OCI-LY3 (cell line): Measurements from ENCODE around the gene CLEC2B.

Source experiments
- H2AFZ ChIP-seq: fragments of 200-600, 300-600 bp; shearing (Covaris generic); 2 replicates; pipeline ENCODE4 v1.6.0; 2014; ENCODE audit warnings: antibody characterized with exemption, low read depth, low read length
- H3K27ac ChIP-seq: fragments of 200-600, 300-600 bp; sonication (generic); 2 replicates; pipeline ENCODE4 v1.5.1; 2014; ENCODE audit warnings: mild to moderate bottlenecking, low read length, moderate library complexity, mixed read lengths
- H3K27me3 ChIP-seq: fragments of 200-600, 300-600 bp; sonication (generic); 2 replicates; pipeline ENCODE4 v1.6.1; 2014; ENCODE audit warnings: low read depth, low read length, mixed read lengths
- H3K36me3 ChIP-seq: fragments of 200-600, 300-600 bp; sonication (generic); replicated peaks from 2 replicates; pipeline ENCODE3; 2014; ENCODE audit warnings: low read depth, low read length, mixed read lengths
- H3K4me1 ChIP-seq: fragments of 300-600, 200-600 bp; sonication (generic); 2 replicates; pipeline ENCODE4 v1.6.1; 2014; ENCODE audit warnings: low read length, mixed read lengths
- H3K4me2 ChIP-seq: fragments of 200-600, 300-600 bp; sonication (generic); 2 replicates; pipeline ENCODE4 v1.6.1; 2014; ENCODE audit warnings: low read length, mixed read lengths
- H3K4me3 ChIP-seq: fragments of 300-600, 200-600 bp; sonication (generic); 2 replicates; pipeline ENCODE4 v1.5.1; 2014; ENCODE audit warnings: antibody characterized with exemption, mild to moderate bottlenecking, low read length, moderate library complexity
- H3K79me2 ChIP-seq: fragments of 300-600, 200-600 bp; shearing (Covaris generic); 2 replicates; pipeline ENCODE4 v1.6.1; 2014; ENCODE audit warnings: mild to moderate bottlenecking, low read length, mixed read lengths
- H3K9ac ChIP-seq: fragments of 300-600, 200-600 bp; shearing (Covaris generic); 2 replicates; pipeline ENCODE4 v1.6.0; 2014; ENCODE audit warnings: mild to moderate bottlenecking, low read length, moderate library complexity
- H3K9me3 ChIP-seq: fragments of 200-600, 300-600 bp; shearing (Covaris generic); 2 replicates; pipeline ENCODE4 v1.6.1; 2014; ENCODE audit warnings: low read length, mixed read lengths; ENCODE audit not compliant: insufficient read depth
- H4K20me1 ChIP-seq: fragments of 200-600, 300-600 bp; sonication (generic); 2 replicates; pipeline ENCODE4 v1.6.1; 2016; ENCODE audit warnings: low read length, mixed read lengths; ENCODE audit not compliant: insufficient read depth
- CTCF ChIP-seq: fragments of 200-600, 300-600 bp; sonication (generic); IDR thresholded peaks from 2 replicates; pipeline ENCODE4 v1.5.1; 2014; ENCODE audit warnings: antibody characterized with exemption, low read length, low read depth
- EZH2phosphoT487 ChIP-seq: fragments of 200-600 bp; shearing (Covaris generic); IDR thresholded peaks from 2 replicates; pipeline ENCODE4 v1.6.1; 2018; ENCODE audit warnings: antibody characterized with exemption, mixed run types, low read depth

CLEC2B gene

DNA sequence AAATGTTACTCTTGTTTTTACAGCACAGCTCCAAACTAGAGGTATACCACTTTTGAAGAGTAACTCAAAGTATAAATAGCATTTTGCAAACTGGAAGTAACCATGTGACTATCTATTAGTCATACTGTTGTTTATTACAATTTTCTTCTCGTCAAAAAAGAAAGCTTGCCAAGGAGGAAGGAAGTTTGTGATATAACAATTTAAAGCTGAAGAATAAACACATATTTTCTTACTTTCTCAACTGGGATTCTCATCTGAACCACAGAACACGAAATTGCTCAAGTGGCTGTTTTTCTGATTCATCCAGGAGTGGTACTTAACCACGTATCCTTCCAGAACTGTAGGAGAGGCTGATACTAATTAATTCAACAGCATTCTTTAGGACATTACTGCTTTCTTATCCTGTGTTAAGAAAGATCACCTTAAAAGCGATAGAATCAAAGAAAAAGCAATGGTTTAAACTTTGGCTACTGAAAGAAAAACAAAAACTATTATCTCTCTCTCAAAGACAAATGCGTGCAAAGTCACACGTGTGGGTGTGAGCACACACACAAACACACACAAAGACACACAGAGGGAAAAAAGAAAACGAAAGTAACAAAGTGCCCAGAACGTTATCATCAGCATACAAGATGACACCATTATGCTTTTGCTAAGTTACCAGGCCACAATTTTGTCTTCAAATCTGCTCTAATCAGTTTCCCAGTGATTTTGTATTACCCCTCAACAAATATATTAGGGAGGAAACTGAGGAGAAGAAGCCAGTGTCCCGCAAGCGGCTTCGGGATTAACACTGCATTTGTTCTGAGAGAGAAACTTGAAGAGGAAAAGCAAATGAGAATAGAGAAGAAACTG is at the start of gene CLEC2B:
Gene CLEC2B, minus strand, starts transcription at position 48 of the 855 bp plus-strand sequence.
- peak within 1 kb of the TSS; percentile 77 for H3K4me3 ChIP-seq
- no peaks in the 10 kb centered on the region for H3K79me2 ChIP-seq
- H3K4me2 ChIP-seq, result peak within 1 kb of the TSS; percentile 94
- H2AFZ ChIP-seq, result peak within 1 kb of the TSS; percentile 99
- TF ChIP-seq CTCF (no peak), EZH2phosphoT487 (no peak)
- H3K9me3 ChIP-seq, result no peaks in the 10 kb centered on the region
- no peaks in the 10 kb centered on the region for H4K20me1 ChIP-seq
- H3K9ac ChIP-seq, result peak within 1 kb of the TSS; percentile 67
- peaks cover 25% of the 10 kb centered on the region for H3K4me1 ChIP-seq
- H3K27me3 ChIP-seq, result no peaks in the 10 kb centered on the region
- no peaks in the 10 kb centered on the region for H3K36me3 ChIP-seq
- H3K27ac ChIP-seq, result no peak within 1 kb of the TSS

DNA sequence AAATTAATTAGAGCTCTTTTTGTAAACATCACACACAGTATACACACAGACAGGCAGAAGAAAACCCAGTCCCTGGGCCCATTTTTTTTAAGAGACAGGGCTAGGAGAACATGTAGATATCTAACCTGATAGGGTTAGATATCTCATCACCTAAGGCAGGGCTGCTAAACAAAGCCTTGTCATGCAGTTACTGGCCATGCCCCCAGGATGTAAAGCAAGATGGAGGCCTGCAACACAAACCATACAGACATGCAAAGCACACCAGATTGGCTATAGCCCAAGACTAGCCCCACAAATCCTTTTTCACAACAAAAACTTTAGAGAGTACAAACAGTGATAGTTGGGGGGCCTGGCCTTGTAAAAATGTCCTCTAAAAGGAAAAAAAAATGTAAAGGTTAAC is 42.6 kb upstream of the CLEC2B start:
- H3K36me3 ChIP-seq, result peaks cover 2% of the 10 kb centered on the region
- no peaks in the 10 kb centered on the region for H3K79me2 ChIP-seq
- H3K4me3 ChIP-seq, result no peak overlapping the region
- no peaks in the 10 kb centered on the region for H4K20me1 ChIP-seq
- no peak overlapping the region for H3K9ac ChIP-seq
- H3K9me3 ChIP-seq, result peaks cover 39% of the 10 kb centered on the region
- H3K27ac ChIP-seq, result no peak overlapping the region
- H3K27me3 ChIP-seq, result no peaks in the 10 kb centered on the region
- no peak for TF ChIP-seq EZH2phosphoT487
- no peak for TF ChIP-seq CTCF
- H3K4me2 ChIP-seq, result no peak overlapping the region
- H3K4me1 ChIP-seq, result no peaks in the 10 kb centered on the region
- no peak overlapping the region for H2AFZ ChIP-seq

GRCh38 chr12:9910716-9911421 is 41.7 kb upstream of the CLEC2B start:
- H2AFZ ChIP-seq, result no peak overlapping the region
- H3K36me3 ChIP-seq, result peaks cover 2% of the 10 kb centered on the region
- no peak for TF ChIP-seq CTCF
- no peak for TF ChIP-seq EZH2phosphoT487
- no peaks in the 10 kb centered on the region for H3K4me1 ChIP-seq
- H3K4me3 ChIP-seq, result no peak overlapping the region
- H3K27me3 ChIP-seq, result no peaks in the 10 kb centered on the region
- H3K9ac ChIP-seq, result no peak overlapping the region
- no peak overlapping the region for H3K27ac ChIP-seq
- peaks cover 42% of the 10 kb centered on the region for H3K9me3 ChIP-seq
- no peaks in the 10 kb centered on the region for H4K20me1 ChIP-seq
- H3K79me2 ChIP-seq, result no peaks in the 10 kb centered on the region
- no peak overlapping the region for H3K4me2 ChIP-seq

- Histone ChIP-seq H3K36me3 (peaks cover 2% of the 10 kb centered on the region), H3K9ac (no peak overlapping the region), H2AFZ (no peak overlapping the region), H3K27ac (no peak overlapping the region), H3K79me2 (no peaks in the 10 kb centered on the region), H3K4me3 (no peak overlapping the region), H3K4me2 (no peak overlapping the region), H3K9me3 (peaks cover 42% of the 10 kb centered on the region), H4K20me1 (no peaks in the 10 kb centered on the region), H3K4me1 (no peaks in the 10 kb centered on the region), H3K27me3 (no peaks in the 10 kb centered on the region)
- TF ChIP-seq EZH2phosphoT487 (no peak), CTCF (no peak)
These were observed 40.6 kb upstream of the CLEC2B start for GRCh38 chr12:9909724-9910123.
